HepG2 (cell line): Measurements from ENCODE around the gene AP3D1. TPM values are rescaled to one million over a fixed set of nuclear protein-coding genes. Genes with fewer than 3 reads are reported as not detected.

Experiments
- DNMT3B ChIP-seq: conservative IDR thresholded peaks from 2 replicates; pipeline ENCODE4 v1.6.1; 2016; ENCODE audit warnings: missing biosample characterization, control low read depth
- E2F5 ChIP-seq: sonication (generic); formaldehyde crosslinking; conservative IDR thresholded peaks from 2 replicates; pipeline ENCODE4 v1.4.0; 2020; ENCODE audit warnings: missing genetic modification reagents
- GRHL1 ChIP-seq: sonication (generic); formaldehyde crosslinking; conservative IDR thresholded peaks from 2 replicates; pipeline ENCODE4 v1.8.0; 2022; ENCODE audit warnings: missing genetic modification reagents
- GTF3A ChIP-seq: sonication (generic); formaldehyde crosslinking; conservative IDR thresholded peaks from 2 replicates; pipeline ENCODE4 v1.4.0; 2020; ENCODE audit warnings: mild to moderate bottlenecking, missing genetic modification reagents
- HMG20A ChIP-seq: IDR thresholded peaks from 2 replicates; pipeline ENCODE4 v1.6.1; 2016; ENCODE audit warnings: borderline replicate concordance
- NCOA2 ChIP-seq: sonication (generic); formaldehyde crosslinking; IDR thresholded peaks from 2 replicates; pipeline ENCODE4 v1.8.0; 2022; ENCODE audit warnings: inconsistent platforms
- NPAS2 ChIP-seq: sonication (generic); formaldehyde crosslinking; IDR thresholded peaks from 2 replicates; pipeline ENCODE4 v1.8.0; 2022; ENCODE audit warnings: mild to moderate bottlenecking, missing genetic modification reagents, borderline replicate concordance
- NR2F1 ChIP-seq, 2 experiments: fragments of 450-650 bp in 1 of 2; formaldehyde crosslinking in 1 of 2; IDR thresholded peaks; 2 replicates each; pipeline versions ENCODE4 v1.5.0 to v1.6.1; 2016 to 2020; ENCODE audit warnings: mild to moderate bottlenecking in 1 of 2, missing compliant biosample characterization in 1 of 2, missing genetic modification reagents in 1 of 2, moderate library complexity in 1 of 2
- NR3C1 ChIP-seq: sonication (generic); formaldehyde crosslinking; IDR thresholded peaks from 2 replicates; pipeline ENCODE4 v1.4.0; 2020; ENCODE audit warnings: missing genetic modification reagents
- PCBP2 ChIP-seq: fragments of 200-400 bp; formaldehyde crosslinking; optimal IDR thresholded peaks from 2 replicates; pipeline ENCODE3; 2018; ENCODE audit warnings: low read length, low read depth; ENCODE audit not compliant: poor library complexity, severe bottlenecking
- REST ChIP-seq, 2 experiments: IDR thresholded peaks; 2 replicates each; pipeline ENCODE4 v1.6.1; 2011 to 2012; ENCODE audit warnings: low read length in 2 of 2, borderline replicate concordance in 1 of 2, low read depth in 1 of 2, mild to moderate bottlenecking in 1 of 2, moderate library complexity in 1 of 2
- SP4 ChIP-seq: sonication (generic); formaldehyde crosslinking; IDR thresholded peaks from 2 replicates; pipeline ENCODE4 v1.8.1; 2023; ENCODE audit warnings: mild to moderate bottlenecking, missing genetic modification reagents
- SRSF9 ChIP-seq: fragments of 200-400 bp; formaldehyde crosslinking; IDR thresholded peaks from 2 replicates; pipeline ENCODE4 v1.6.1; 2018; ENCODE audit warnings: borderline replicate concordance, mild to moderate bottlenecking, low read depth, low read length; ENCODE audit not compliant: insufficient read depth, poor library complexity, severe bottlenecking
- ZFP36L2 ChIP-seq: sonication (generic); formaldehyde crosslinking; IDR thresholded peaks from 2 replicates; pipeline ENCODE4 v1.4.0; 2020; ENCODE audit warnings: missing genetic modification reagents
- ZNF17 ChIP-seq: sonication (generic); formaldehyde crosslinking; IDR thresholded peaks from 2 replicates; pipeline ENCODE4 v1.5.0; 2020; ENCODE audit warnings: mild to moderate bottlenecking, missing genetic modification reagents
- ZNF251 ChIP-seq: sonication (generic); formaldehyde crosslinking; IDR thresholded peaks from 2 replicates; pipeline ENCODE4 v1.9.0; 2021; ENCODE audit warnings: mild to moderate bottlenecking, missing genetic modification reagents
- ZNF343 ChIP-seq: sonication (generic); formaldehyde crosslinking; IDR thresholded peaks from 2 replicates; pipeline ENCODE4 v1.4.0; 2020; ENCODE audit warnings: mild to moderate bottlenecking, missing genetic modification reagents
- ZNF468 ChIP-seq: sonication (generic); formaldehyde crosslinking; IDR thresholded peaks from 2 replicates; pipeline ENCODE4 v1.8.0; 2022; ENCODE audit warnings: mild to moderate bottlenecking, moderate library complexity, missing genetic modification reagents
- ZNF7 ChIP-seq: IDR thresholded peaks from 2 replicates; pipeline ENCODE4 v1.6.1; 2016; ENCODE audit warnings: missing biosample characterization, missing genetic modification reagents
- ZNF747 ChIP-seq: sonication (generic); formaldehyde crosslinking; IDR thresholded peaks from 2 replicates; pipeline ENCODE4 v1.8.1; 2023; ENCODE audit warnings: missing genetic modification reagents, mild to moderate bottlenecking, borderline replicate concordance
- polyA plus RNA-seq, 8 experiments: library from polyadenylated mRNA; depleted of rRNA in 3 of 8; stranded (reverse) in 7 of 8; unstranded in 1 of 8; fragments of >200 nt; fragmentation: Illumina TruSeq in 4 of 8; extraction: Trizol in 4 of 8; gene quantifications; 2 replicates each; pipeline versions ENCODE4 v1.2.1 to v1.2.3, GENCODE V29; 2011 to 2016; ENCODE audit warnings: low read depth in 4 of 8, missing spikeins in 1 of 8, mixed read lengths in 1 of 8; ENCODE audit not compliant: insufficient read depth in 1 of 8
- total RNA-seq, 5 experiments: library from RNA; depleted of rRNA; stranded (reverse); fragments of >200 nt; fragmentation: Illumina TruSeq; extraction: Trizol; gene quantifications; 2 replicates each; pipeline ENCODE4 v1.2.3, GENCODE V29; 2016; ENCODE audit warnings: low read depth in 1 of 5

Gene AP3D1
- total and polyA plus RNA-seq, 2 of the 13 experiments (the other 11 are each of a cell fraction or from before 2014, with no cell fraction given), result 68.0 to 82.6 TPM

- TF ChIP-seq REST (IDR thresholded peaks at IDR 0.05; ENCODE audit: borderline replicate concordance in 1 of 2, low read depth in 1 of 2, low read length in 2 of 2), result peak in 1 of 2 experiments; percentile 65; a peak in 1 of 4 replicates
- no peak for TF ChIP-seq ZNF17 (CRISPR knock-in tag)
- TF ChIP-seq E2F5 (CRISPR knock-in tag), result no peak
- no peak for TF ChIP-seq ZNF7 (CRISPR knock-in tag)
- TF ChIP-seq ZNF468 (CRISPR knock-in tag), result no peak
- no peak for TF ChIP-seq ZFP36L2 (CRISPR knock-in tag)
- no peak for TF ChIP-seq GRHL1 (CRISPR knock-in tag)
- no peak for TF ChIP-seq ZNF343 (CRISPR knock-in tag)
- TF ChIP-seq ZNF251 (CRISPR knock-in tag), result peak; percentile 57; the same call in 1 of the 2 replicates
- peak in 1 of 2 experiments; percentile 58; a peak in 3 of 4 replicates for TF ChIP-seq NR2F1 (CRISPR knock-in tag; IDR thresholded peaks at IDR 0.05)
- no peak for TF ChIP-seq DNMT3B (CRISPR knock-in tag)
- peak; percentile 56; the same call in 1 of the 2 replicates for TF ChIP-seq HMG20A (CRISPR knock-in tag)
- TF ChIP-seq SRSF9, result no peak
- 0 out of 2 replicates have a peak, but pooled peaks have one; percentile 38 for TF ChIP-seq ZNF747
- peak; percentile 69; the same call in 1 of the 2 replicates for TF ChIP-seq SP4
- peak; percentile 85 for TF ChIP-seq NCOA2
- peak; percentile 82; the same call in 1 of the 2 replicates for TF ChIP-seq GTF3A (CRISPR knock-in tag)
- no peak for TF ChIP-seq NPAS2
- no peak for TF ChIP-seq NR3C1 (CRISPR knock-in tag)
- no peak for TF ChIP-seq PCBP2
Measured at GRCh38 chr19:2168619-2169424, 17.5 kb upstream of the AP3D1 start (continued).
